ENCODE measurements around the gene AQP7.
"Not testable (repeated sequence)": the region's sequence is repeated elsewhere in the genome, so short reads cannot be mapped to it uniquely, and the experiment has no call there.

Gene AQP7

GRCh38 chr9:33366979-33367480 is 35.3 kb downstream of the AQP7 start:
- no peak for DNase-seq

GRCh38 chr9:33364814-33365213 is 37.6 kb downstream of the AQP7 start:
- not testable (repeated sequence) for DNase-seq

GRCh38 chr9:33364127-33364526 is 38.2 kb downstream of the AQP7 start:
- no peak for DNase-seq

GRCh38 chr9:33358641-33359040 is 43.7 kb downstream of the AQP7 start:
- not testable (repeated sequence) for DNase-seq

GRCh38 chr9:33355933-33356332 is 46.4 kb downstream of the AQP7 start:
- DNase-seq, result no peak

- DNase-seq, result no peak
Measured at GRCh38 chr9:33354651-33355211, 47.6 kb downstream of the AQP7 start.

- DNase-seq, result no peak
Measured at GRCh38 chr9:33351547-33351946, 50.8 kb downstream of the AQP7 start.

- DNase-seq, result no peak
Measured at GRCh38 chr9:33350310-33350709, 52.1 kb downstream of the AQP7 start.

GRCh38 chr9:33349743-33350142 is 52.6 kb downstream of the AQP7 start:
- no peak for DNase-seq

- no peak for DNase-seq
Measured at GRCh38 chr9:33348998-33349397, 53.4 kb downstream of the AQP7 start.

GRCh38 chr9:33346564-33346963 is 55.8 kb downstream of the AQP7 start:
- DNase-seq, result no peak

- DNase-seq, result no peak
Measured at GRCh38 chr9:33344145-33344544, 58.2 kb downstream of the AQP7 start.

- no peak for DNase-seq
Measured at GRCh38 chr9:33341182-33341581, 61.2 kb downstream of the AQP7 start.

- DNase-seq, result no peak
Measured at GRCh38 chr9:33340186-33340585, 62.2 kb downstream of the AQP7 start.

Measured in NCI-H187 (cell line).